GM12864 (cell line): ENCODE measurements around the gene STK38.

Experiments
- DNase-seq: peaks from one replicate; pipeline ENCODE4 v3.0.0-alpha.2; 2011; ENCODE audit warnings: low read depth
- H3K4me3 ChIP-seq: 2 replicates; pipeline ENCODE4 v1.5.1; 2011; ENCODE audit warnings: mild to moderate bottlenecking, low read depth, low read length, control low read depth
- CTCF ChIP-seq: IDR thresholded peaks from 2 replicates; pipeline ENCODE4 v1.5.1; 2011; ENCODE audit warnings: low read depth, mild to moderate bottlenecking, moderate library complexity, low read length, control low read depth, inconsistent platforms; ENCODE audit errors: missing control alignments

The STK38 gene

DNA sequence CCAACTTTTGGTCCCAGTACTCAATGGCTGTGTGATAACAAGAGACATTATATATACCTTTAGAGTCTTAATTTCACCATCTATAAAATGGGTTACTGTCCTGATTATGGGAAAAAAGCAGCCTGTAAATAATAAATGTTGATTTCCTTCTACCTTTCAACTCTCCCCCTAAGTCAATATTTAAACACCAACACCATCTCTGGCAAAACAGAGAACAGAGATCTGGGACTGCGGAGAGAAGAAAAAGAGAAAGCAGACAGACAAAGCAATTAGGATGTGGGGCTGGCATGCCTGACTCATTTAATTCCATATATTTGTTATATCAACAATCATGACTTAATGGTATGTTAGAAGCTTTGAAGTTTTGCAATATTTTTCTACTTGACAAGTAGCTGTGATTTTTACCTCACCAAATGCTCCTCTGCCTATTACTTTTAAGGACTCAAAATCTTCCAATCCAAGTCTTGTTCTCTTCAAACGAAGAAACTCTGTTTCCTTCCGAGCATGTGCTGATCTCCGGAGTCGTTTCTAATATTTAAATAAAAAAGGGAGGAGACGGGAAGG is 23.3 kb downstream of the STK38 start:
- no peak for DNase-seq
- TF ChIP-seq CTCF = no peak
- no peak overlapping the region for H3K4me3 ChIP-seq

DNA sequence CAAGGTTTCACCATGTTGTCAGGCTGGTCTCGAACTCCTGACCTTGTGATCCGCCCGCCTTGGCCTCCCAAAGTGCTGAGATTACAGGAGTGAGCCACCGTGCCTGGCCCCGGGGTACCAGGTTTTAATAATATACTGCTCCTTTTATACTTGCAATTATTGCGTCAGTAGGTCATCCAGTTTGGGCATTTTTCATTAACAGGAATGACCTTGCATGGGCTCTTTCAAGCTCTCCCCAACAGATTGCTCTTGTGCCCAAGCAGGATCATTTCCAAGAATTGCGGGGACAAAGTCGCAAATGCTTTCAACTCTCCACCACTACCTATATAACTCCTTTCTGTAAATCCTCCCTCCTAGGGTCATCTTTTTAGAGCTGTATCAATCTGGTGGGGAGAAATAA is 23.8 kb downstream of the STK38 start:
- no peak overlapping the region for H3K4me3 ChIP-seq
- TF ChIP-seq CTCF = no peak
- DNase-seq = no peak

DNA sequence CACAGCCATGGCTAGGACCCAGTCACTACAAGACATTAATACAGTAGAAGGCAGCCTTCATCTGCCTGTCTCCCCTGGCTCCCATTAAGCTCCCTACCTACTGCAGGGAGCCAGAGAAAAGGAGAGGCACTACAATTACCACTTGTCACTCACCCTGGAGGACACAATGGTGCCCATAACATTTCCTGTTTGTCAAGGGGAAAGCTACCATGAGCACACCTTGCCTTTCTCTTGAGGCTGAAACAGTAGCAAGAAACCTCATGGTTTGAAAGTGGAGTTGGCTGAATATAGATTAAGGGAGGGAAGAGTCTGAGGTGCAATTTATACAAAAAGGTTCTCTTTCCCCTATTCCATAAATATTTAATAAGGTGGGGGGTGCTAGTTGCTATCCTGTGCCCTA is 27.9 kb downstream of the STK38 start:
- H3K4me3 ChIP-seq = no peak overlapping the region
- TF ChIP-seq CTCF = no peak
- DNase-seq = no peak

GRCh38 chr6:36517408-36517807 is 29.9 kb downstream of the STK38 start:
- H3K4me3 ChIP-seq = no peak overlapping the region
- no peak for DNase-seq
- TF ChIP-seq CTCF = no peak

- H3K4me3 ChIP-seq = no peak overlapping the region
- no peak for TF ChIP-seq CTCF
- no peak for DNase-seq
Observed at GRCh38 chr6:36516988-36517387, 30.3 kb downstream of the STK38 start.

DNA sequence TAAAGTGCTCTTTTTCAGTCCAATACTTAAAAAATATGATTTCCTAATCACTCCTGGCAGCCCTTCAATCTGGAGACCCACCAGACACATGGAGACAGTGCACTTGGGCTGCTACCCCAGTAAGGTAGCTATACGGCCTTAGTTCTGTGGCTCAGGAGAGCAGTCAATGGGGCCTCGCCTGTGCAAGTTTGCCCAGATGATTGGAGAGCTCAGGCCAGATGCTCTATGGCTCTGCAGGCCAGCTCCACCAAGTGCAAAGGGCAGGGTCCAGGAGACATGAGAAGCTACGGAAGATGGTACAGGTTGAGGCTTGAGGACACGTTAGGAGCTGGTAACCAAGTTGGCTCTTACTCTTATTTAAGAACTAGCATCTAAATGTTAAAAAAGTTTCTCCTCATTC is 30.7 kb downstream of the STK38 start:
- no peak for DNase-seq
- H3K4me3 ChIP-seq = no peak overlapping the region
- no peak for TF ChIP-seq CTCF

GRCh38 chr6:36515844-36516243 is 31.4 kb downstream of the STK38 start:
- DNase-seq = no peak
- no peak for TF ChIP-seq CTCF
- no peak overlapping the region for H3K4me3 ChIP-seq
